GM10248 (cell line): Measurements from ENCODE around the gene FHOD3.

ENCODE experiments used
- CTCF ChIA-PET: fragments of 300-600 bp; sonication (Branson Sonifier 250); formaldehyde crosslinking; extraction: SDS; loops from one replicate; lab custom pipeline; 2021; ENCODE audit warnings: antibody characterized with exemption; lab: Yijun Ruan, JAX
- POLR2A ChIA-PET: fragments of 350-650 bp; sonication (Branson Sonifier 250); formaldehyde crosslinking; extraction: SDS; loops from one replicate; lab custom pipeline; 2020; ENCODE audit warnings: antibody characterized with exemption; lab: Yijun Ruan, JAX
- DNase-seq: peaks from one replicate; pipeline ENCODE4 v3.0.0; 2012; ENCODE audit errors: extremely low spot score
- TF ChIP-seq, protein P1 (sequence below): IDR thresholded peaks from 2 replicates; pipeline ENCODE4 v1.5.1; 2012; ENCODE audit warnings: mild to moderate bottlenecking, low read depth; ENCODE audit errors: extremely low read depth, missing control alignments, control extremely low read depth

FHOD3 gene

DNA sequence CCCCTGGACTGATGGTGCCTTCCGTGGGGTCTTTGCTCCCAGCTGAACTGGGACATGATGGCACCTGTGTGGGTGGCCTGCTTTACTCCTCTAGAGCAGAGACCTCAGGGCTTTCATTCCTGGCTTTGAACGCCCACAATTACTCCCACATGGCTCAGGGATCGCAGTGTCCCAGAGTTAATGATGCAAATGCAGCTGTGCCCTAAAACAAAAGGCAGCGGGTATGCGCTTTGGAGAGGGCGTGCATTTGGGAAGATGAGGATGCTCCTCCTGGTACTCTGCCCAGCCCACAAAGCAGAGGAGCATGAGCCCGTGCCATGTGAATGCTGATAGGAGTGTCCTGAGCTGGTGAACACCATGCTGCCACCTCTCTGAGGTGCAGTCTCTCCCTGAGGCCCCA, 173.4 kb downstream of the FHOD3 start:
- POLR2A ChIA-PET: no interaction called here
- TF ChIP-seq, protein P1, sequence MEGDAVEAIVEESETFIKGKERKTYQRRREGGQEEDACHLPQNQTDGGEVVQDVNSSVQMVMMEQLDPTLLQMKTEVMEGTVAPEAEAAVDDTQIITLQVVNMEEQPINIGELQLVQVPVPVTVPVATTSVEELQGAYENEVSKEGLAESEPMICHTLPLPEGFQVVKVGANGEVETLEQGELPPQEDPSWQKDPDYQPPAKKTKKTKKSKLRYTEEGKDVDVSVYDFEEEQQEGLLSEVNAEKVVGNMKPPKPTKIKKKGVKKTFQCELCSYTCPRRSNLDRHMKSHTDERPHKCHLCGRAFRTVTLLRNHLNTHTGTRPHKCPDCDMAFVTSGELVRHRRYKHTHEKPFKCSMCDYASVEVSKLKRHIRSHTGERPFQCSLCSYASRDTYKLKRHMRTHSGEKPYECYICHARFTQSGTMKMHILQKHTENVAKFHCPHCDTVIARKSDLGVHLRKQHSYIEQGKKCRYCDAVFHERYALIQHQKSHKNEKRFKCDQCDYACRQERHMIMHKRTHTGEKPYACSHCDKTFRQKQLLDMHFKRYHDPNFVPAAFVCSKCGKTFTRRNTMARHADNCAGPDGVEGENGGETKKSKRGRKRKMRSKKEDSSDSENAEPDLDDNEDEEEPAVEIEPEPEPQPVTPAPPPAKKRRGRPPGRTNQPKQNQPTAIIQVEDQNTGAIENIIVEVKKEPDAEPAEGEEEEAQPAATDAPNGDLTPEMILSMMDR: no peak
- CTCF ChIA-PET: no interaction called here
- DNase-seq: no peak

DNA sequence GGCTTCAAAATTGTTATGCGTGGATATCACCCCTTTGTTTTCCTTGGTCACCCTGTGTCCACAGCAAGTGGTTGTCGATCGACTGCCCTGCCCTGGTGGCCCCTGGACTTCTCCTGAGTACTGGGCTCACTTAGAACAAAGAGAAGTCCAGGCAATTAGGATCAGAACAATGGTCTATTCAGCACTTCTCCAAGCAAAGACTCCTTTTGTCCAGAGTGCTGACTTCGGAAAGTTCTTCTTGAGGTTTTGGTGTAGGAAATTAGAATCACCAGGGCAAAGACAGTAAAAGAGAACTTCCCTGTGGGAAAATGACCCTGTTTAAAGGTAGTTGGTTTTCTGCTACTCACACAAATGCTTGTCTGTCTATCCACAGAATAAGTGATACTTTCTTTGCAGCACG, 173.9 kb downstream of the FHOD3 start:
- CTCF ChIA-PET: interaction anchor here (0.9 to 5.4 kb wide), 3 partner anchors 9 to 32 kb away, joined by 3 to 26 read pairs (median 4); no protein-coding TSS in a partner anchor
- POLR2A ChIA-PET: no interaction called here
- DNase-seq: no peak
- TF ChIP-seq, protein P1: no peak

DNA sequence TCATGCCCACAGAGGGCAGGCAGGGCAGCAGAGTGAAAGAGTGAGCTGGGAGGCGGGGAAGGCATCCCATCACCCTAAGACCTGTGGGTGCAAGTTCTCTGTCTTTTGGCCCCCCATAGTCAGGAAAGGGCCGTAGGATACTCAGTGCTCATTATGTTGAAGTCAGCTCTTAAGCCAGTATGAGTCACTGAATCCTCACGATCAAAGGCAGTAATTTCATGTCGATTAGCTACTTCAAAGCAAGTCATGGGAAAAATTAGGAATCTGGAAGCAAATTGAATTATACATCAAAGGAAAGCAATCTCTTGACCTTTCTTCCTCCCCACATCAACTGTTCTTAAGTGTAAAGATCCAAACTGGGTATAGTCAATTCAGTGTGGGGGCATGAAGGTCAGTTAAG, 178.9 kb downstream of the FHOD3 start:
- CTCF ChIA-PET: interaction anchor here (1.1 to 5.4 kb wide), 3 partner anchors 11 to 15 kb away, joined by 3 to 26 read pairs (median 4); no protein-coding TSS in a partner anchor

DNA sequence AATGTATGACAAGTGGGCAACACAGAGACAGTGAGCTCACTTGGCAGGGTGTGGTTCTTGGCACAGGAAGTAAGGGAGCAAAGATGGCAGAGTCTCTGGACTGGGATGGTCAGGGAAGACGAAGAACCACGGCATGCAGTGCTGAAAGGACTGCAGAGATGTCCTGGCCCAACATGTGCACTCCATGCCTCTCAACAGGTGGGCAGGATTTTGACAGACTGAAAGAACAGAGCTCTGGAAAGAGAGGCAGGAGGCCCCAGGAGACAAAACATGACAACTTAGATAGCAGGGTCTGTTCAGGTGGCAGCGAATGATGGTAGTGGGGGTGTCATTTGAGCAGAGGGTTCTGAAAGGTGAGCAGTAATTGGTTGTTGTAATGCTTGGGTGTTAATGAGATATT, 180.3 kb downstream of the FHOD3 start:
- POLR2A ChIA-PET: no interaction called here
- CTCF ChIA-PET: interaction anchor here (1.2 kb wide), 1 partner anchor 11 kb away, joined by 3 read pairs; no protein-coding TSS in a partner anchor
- TF ChIP-seq, protein P1: no peak
- DNase-seq: no peak

More for the DNA sequence above, 178.9 kb downstream of the FHOD3 start:
- DNase-seq: no peak
- POLR2A ChIA-PET: no interaction called here
- TF ChIP-seq, protein P1: no peak

DNA sequence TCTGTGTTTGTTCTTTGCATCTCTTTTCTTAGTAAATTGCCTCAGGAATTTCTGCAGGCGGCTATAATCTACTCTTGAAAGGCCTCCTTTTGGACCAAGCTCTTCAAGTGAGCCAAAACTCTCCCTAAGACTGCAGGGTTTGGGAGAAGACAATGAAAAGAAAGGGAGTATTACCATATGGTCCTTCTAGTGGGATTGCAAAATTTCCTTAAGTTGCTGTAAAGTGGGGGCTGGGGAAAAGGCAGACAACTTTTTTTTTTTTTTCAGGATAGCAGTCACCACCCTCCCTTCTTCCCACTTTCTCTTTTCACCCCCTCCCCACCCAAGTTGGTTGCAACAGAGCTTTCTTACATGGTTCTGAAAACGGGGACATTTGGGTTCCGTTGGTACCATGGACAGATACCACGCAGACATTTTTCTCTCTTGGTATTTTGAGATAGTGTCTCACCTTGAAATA, 183.7 kb downstream of the FHOD3 start:
- TF ChIP-seq, protein P1: no peak
- POLR2A ChIA-PET: no interaction called here
- CTCF ChIA-PET: no interaction called here
- no peak for DNase-seq

DNA sequence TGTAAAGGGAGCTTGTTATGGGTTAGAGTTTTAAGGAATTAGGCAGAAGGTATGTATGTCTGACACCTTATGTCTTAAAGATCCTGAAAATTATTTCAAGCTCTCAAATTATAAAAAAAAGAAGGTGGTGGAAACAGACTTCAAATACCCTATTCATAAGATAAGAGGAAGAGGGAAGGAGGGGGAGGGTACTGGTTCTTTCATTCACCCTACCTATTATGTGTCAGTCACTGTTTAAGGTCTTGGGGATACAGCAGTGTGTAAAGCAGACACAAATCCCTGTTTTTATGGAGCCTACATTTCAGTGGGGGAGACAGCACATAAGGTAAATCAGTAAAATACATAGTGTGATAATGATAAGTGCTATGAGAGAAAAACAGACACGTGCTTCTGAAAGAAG, 184.4 kb downstream of the FHOD3 start:
- ChIA-PET CTCF (no interaction called here), POLR2A (no interaction called here)
- TF ChIP-seq, protein P1: no peak

More for the DNA sequence above, 184.4 kb downstream of the FHOD3 start:
- no peak for DNase-seq
